Vagina (tissue), 2 donors: Measurements from ENCODE around the gene GPR55.

Experiments used
- POLR2AphosphoS5 ChIP-seq, 2 donors: sonication (generic); formaldehyde crosslinking; IDR thresholded peaks; one replicate each; pipeline ENCODE4 v1.9.0; 2017; ENCODE audit warnings: antibody characterized with exemption in 2 of 2, mild to moderate bottlenecking in 2 of 2, low read depth in 1 of 2; ENCODE audit not compliant: insufficient read depth in 1 of 2
- TF ChIP-seq, protein P1 (sequence below), 3 experiments: fragments of 450-650 bp in 2 of 3; fragments of 200-600 bp in 1 of 3; sonication (generic) in 1 of 3; IDR thresholded peaks; one replicate each; pipeline ENCODE4 v1.5.1; 2017 to 2019; ENCODE audit warnings: antibody characterized with exemption in 3 of 3, mild to moderate bottlenecking in 2 of 3, moderate library complexity in 2 of 3

DNA sequence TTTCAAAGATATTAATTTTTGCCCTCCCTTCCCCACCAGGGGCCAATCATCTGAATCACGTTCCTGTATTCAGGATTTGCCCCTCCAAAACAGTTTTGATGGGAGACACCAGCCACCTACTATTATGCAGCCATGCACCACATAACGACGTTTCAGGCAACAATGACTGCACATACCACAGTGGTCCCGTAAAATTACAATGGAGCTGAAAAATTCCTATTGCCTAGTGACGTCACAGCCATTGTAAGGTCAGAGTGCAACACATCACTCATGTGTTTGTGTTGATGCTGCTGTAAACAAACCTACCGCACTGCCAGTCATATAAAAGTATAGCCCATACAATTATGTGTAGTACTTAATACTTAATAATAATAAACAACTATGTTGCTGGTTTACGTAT, 37.7 kb downstream of the GPR55 start:
- TF ChIP-seq, protein P1, sequence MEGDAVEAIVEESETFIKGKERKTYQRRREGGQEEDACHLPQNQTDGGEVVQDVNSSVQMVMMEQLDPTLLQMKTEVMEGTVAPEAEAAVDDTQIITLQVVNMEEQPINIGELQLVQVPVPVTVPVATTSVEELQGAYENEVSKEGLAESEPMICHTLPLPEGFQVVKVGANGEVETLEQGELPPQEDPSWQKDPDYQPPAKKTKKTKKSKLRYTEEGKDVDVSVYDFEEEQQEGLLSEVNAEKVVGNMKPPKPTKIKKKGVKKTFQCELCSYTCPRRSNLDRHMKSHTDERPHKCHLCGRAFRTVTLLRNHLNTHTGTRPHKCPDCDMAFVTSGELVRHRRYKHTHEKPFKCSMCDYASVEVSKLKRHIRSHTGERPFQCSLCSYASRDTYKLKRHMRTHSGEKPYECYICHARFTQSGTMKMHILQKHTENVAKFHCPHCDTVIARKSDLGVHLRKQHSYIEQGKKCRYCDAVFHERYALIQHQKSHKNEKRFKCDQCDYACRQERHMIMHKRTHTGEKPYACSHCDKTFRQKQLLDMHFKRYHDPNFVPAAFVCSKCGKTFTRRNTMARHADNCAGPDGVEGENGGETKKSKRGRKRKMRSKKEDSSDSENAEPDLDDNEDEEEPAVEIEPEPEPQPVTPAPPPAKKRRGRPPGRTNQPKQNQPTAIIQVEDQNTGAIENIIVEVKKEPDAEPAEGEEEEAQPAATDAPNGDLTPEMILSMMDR (IDR thresholded peaks at IDR 0.05) = no peak
- no peak for TF ChIP-seq POLR2AphosphoS5 (IDR thresholded peaks at IDR 0.05; ENCODE audit: insufficient read depth in 1 of 2, low read depth in 1 of 2)
